CD4-positive, alpha-beta T cell treated with Interleukin-1 beta for 1 hour (primary cell): ENCODE results near the gene GIT1.

Source experiments
- DNase-seq, 2 donors: peaks; one replicate each; pipeline ENCODE4 v3.0.0-alpha.2; 2020 to 2022

GIT1 gene

DNA sequence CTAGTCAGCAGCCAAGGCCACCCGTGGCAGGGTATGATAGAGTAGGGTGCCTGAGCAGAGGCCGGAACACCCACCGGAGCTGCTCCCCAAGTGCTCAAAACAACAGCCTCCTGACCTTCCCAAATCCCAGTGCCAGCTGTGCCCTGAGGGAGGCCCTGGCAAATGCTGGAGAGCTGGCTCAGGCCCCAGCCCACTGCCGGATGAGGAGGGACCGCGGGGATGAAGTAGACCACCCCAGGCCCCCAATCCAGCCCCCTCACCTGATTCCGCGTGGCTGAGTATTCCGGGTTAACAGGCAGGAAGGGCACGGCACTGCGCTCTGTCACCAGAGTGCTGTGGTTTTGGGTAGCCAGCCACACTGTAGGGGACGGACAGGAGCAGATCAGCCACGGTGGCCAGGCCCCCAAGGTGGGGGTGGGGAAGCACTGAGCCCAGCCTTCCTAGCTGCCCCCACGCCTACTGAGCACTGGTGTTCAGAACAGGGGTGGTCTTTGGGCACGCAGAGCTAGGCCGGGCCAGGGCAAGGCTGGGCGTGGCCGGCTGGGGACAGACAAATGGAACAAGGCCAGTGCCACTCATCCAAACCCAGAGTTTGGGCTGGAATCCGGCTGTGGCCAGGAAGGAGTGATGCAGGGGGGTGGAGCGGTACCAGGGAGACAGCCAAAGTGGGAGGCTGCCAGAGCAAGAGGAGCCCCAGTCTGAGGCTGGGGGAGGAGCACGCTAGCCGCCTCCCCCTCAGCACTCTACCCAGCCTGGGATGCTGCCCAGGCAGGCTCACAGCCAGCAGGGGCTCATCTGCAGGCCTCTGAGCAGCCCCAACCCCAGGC lies 11.8 kb downstream of the GIT1 start:
- no peak for DNase-seq

DNA sequence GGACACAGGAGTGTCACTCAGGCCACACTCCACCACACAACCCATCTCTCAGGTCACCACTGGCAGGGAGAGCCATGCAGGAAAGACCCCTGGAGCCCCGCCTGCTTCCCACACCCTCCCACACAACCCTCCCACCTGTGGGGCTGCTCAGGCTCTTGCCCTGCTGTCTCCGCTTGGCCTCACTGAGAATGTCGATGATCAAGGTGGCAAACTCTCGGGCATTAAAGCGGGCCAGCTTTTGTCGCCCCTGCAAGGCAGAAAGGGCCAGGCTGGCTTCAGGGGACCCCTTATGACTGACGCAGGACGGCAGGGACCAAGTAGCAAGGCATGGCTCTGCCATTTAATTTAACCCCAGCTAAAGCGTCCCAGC lies 12.5 kb downstream of the GIT1 start:
- no peak for DNase-seq

DNA sequence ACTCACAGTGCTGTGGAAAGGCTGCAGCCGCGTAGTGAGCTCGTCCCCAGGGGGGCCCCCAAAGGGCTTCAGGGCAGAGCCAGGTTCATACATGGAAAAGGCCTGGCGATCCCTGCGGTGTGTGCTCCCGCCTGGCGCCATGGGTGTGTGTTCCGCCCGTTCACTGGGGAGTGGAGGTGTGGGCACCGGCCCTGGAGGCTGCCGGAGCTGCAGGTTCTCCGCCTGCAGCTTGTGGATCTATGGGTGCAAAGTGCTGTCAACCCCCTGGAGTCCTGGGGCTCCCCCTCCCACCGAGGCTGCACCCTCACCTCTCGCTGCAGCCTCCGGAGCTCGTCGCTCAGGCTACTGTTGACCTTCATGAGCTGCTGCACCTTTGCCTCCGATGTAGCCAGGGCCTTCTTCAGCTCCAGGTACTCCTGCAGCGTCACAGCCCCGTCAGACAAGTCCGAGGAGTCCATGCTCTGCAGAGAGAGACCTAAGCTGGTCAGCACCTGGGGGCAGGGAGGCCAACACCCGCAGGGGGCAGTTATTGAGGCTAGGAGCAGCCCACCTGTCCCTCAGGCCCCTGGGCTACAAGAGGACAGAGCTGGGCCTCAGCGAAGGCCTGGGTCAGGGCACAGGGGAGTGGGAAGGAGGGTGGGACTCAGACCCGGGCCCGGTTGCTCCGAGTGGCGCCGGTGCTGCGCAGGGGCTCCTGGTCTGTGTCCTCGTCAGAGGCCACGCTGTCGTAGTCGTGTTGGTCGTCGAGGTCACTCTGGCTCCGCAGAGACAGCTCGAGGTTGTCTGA lies 13.0 kb downstream of the GIT1 start:
- no peak for DNase-seq

DNA sequence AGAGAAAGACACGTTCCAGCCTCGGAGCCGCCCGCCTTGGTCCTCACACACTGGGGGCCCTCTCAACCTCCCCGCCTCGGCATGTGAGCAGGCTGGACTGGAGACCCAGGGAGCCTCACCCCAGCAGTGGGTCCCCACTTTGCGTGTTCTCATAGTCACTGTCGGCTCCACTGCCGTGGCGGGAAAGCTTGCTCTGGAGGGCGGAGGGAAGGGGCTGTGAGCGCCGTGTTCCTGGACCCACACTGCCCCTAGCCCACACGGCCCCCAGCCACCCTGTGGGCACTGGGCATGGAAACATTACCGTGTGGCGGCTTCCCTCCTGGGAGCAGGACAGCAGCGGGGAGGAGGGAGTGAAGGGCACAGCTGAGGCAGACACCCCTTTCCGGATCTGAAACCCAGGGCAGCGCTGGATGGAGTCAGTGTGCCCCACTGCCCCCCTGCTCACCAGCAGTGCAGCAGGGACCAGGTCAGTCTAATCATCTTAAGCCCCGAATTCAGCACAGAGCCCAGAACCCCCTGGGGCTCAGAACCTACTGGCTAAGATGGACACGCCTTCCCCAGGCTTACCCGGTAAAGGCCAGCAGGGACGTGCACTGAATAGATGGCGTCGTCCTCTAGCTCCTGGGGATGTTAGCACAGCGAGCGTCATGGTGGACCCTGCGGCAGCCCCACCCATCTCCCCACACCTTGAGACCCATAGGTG lies 13.8 kb downstream of the GIT1 start:
- DNase-seq: no peak

DNA sequence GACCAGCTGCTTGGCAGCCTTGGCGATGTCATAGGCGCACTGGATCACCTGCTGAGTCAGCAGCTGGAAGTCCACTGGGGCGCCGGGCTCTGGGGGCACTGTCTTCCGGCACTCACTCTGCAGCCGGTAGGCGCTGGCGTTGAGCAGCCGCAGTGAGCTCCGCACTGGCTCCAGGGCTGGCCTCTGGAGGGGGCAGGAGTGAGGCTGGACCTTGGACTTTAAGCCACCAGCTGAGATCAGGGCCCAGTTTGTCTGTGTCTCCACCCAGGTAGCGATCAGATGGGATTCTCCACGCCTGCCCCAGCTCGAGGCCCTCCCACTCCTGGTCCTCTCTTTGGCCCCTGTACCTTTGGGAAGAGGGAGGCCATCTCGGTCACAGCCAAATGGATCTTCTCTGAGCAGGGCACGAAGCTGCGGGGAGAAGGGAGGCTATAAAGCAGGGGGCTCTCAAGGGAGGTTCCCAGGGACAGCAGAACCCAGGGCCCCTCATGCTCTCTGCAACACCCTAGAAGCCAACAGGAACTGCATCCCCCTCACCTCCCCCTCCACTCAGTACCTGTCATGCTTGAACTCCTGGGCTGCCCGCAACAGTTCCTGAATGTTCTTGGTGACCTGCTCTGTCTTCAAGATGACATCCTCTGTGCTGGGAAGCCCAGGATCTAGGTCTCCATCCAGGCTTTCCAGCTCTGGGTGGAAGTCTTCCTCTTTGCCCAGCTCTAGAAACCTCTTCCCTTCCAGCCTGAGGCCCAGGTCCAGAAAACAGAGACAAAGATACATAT lies 14.5 kb downstream of the GIT1 start:
- DNase-seq: no peak

DNA sequence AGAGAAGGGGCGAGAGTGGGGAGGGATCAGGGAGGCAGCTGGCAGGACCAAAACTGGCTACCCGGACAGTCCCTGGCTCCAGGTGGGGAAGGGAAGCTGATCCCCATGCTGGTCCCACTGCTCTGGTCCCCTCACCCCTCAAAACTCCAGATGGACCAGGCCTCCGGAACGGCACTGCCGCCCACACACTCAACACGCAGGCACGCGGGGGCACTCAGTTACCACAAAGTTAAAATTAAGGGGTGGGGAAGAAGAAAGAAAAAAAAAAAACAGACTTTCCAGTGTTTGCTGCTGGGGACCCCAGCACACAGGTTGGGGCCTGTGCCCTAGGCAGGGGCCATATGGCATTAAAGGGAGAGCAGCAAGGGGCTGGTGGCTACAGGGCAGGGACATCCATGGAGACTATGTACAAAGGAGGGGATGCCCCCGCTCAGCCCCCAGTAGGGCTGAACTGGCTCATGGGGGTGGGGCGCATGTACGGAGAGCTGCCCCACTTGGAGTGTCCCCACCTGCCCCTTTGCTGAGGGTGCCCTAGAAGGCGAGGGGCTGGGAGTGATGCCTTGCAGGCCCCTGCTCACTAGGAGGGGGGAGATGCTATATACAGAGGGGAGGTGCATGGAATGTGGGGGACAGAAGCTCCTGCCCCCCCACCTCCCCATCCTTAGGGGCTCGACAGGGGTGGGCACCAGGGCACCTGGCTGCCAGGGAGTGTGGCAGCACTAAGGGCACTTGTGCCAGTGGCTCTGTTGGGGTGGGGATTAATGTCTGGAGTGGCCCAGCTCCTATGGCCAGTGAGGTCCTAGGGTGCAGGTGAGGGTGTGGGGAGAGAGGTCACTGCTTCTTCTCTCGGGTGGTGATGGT lies 15.3 kb downstream of the GIT1 start:
- DNase-seq: no peak

DNA sequence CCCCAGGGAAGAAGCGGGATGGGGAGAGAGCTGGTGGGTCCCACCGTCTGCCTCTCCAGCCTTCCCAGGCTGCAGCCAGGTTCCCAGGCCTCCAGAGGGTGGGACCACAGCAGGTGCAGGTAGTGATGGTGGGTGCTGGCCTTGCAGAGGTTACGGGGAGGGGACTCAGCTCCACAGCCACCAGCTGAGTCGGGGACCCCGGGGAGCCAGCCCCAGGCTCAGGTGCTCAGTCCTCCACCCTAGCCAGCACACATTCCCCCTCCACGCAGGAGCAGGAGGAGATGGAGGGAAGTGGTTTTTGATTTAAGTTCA lies 15.9 kb downstream of the GIT1 start:
- DNase-seq: no peak

DNA sequence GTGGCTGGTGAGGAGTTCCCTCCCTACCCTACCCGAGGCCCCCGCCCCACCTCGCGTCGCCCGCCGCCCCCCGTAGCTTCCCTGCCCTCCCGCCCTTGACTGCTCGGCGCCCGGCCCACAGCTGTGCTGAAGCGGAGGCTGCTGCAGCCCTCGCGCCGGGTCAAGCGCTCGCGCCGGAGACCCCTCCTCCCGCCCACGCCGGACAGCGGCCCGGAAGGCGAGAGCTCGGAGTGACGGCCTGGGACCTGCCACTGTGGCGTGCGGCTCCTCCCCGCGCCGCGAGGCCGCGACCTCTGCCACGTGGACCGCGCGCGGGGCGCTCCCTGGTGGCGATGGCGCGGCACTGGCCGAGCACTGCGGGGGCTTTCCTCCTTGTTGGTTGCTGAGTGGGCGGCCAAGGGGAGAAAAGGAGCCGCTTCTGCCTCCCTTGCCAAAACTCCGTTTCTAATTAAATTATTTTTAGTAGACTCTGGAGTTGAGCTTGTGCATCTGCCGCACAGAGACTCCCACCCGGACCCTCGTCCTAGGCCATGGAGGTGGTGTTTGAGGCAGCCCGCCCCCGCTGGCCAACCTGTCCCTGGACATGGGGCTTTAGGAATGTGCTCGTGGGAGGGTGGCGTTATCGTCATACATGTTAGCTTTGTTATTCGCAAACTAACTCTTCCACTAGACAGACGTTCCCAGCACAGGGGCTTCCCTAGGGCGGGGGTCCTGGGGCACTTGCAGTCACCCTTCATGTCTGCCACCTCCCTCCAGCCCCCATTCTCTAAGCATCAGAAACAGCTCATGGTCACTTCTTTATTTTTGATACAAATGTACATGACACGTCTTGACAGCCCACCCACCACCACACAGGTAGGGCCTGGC lies 16.5 kb downstream of the GIT1 start:
- peak; percentile 54 to 67 for DNase-seq

DNA sequence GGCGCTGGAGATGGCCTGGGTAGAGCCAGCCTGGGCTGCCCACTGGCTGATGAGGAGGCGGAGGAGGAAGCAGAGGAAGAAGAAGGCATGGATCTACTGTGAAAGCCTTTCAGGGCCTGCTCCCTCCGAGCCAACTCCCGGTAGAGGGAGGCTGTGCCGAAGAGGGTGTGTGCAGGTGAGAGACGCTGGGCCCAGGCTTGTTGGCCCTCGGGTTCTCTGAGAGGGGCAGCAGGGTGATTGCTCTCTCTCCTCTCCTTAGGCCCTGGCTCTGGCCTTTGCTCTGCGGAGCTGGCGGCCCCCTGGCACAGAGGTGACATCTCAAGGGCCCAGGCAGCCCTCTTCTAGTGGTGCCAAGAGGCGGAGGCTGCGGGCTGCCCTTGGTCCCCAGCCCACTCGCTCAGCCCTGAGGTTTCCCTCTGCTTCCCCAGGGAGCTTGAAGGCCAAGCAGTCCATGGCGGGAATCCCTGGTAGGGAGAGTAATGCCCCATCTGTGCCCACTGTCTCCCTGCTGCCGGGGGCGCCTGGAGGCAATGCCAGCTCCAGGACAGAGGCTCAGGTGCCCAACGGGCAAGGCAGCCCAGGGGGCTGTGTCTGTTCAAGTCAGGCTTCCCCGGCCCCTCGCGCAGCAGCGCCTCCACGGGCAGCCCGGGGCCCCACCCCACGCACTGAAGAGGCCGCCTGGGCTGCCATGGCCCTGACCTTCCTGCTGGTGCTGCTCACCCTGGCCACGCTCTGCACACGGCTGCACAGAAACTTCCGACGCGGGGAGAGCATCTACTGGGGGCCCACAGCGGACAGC lies 17.4 kb downstream of the GIT1 start:
- DNase-seq: no peak

DNA sequence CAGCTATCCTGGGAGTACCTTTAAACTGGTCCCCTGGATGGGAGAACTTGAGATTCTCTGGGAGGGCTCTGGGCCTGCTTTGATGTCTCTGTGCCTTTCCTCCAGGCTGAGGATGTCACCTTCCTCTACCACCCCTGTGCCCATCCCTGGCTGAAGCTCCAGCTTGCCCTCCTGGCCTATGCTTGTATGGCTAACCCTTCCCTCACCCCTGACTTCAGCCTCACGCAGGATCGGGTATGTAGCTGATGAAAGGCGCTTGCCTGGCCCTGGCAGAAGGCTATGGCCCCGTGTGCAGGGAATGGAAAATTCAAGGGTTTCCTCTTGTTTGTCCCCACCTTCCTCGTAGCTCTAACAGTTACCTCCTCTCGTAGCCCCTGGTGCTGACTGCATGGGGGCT lies 18.0 kb downstream of the GIT1 start:
- no peak for DNase-seq

DNA sequence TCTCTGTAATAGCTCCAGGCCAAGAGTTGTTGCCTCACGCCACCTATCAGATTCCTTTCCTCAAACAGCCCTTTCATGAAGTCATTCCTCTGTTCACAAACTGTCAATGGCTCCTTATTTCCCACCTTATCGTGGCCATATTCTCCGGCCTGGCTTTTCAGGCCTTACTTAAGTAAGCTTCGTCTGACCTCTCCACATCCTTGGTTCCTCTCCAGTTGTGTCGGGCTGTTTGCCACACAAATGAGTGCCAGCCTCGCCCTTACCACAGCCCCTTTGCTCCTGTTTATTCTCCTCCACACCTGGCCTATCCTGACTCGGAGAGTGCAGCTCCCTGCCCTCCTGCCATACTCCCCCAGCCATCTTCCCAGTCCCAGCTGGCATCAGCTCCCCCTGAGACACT lies 18.9 kb downstream of the GIT1 start:
- no peak for DNase-seq

DNA sequence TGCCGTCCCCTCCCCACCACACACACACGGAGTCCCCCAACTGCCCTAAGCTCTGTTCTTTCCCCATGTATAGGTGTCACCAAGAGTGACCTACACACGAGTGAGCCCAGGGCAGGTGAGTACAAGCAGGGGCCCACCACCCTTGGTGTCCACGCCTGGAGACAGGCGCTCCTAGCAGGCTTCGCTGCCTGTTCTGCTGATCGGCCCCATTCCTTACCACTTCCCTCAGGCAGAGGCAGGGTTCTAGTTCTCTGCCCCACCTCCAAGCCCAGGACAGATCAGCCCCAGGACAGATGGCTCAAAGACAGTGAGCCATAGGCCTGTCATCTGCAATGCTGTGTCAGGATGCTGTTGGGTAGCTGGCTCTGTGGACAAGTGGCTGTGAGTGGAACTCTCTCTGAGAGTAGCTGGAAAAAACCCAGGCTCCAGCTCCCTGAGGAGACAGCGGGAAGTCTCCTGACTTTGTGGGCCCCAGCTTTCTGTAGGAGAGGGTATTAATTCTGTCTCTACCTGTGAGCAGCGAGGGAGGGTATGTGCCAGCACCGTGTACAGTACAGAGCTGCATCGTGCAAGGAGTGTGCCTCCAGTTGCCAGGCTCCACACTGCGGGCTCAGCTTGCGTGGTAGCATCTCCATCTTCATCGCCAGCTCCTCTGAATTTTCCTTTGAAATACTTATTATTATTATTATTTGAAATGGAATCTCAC lies 20.1 kb downstream of the GIT1 start:
- no peak for DNase-seq

DNA sequence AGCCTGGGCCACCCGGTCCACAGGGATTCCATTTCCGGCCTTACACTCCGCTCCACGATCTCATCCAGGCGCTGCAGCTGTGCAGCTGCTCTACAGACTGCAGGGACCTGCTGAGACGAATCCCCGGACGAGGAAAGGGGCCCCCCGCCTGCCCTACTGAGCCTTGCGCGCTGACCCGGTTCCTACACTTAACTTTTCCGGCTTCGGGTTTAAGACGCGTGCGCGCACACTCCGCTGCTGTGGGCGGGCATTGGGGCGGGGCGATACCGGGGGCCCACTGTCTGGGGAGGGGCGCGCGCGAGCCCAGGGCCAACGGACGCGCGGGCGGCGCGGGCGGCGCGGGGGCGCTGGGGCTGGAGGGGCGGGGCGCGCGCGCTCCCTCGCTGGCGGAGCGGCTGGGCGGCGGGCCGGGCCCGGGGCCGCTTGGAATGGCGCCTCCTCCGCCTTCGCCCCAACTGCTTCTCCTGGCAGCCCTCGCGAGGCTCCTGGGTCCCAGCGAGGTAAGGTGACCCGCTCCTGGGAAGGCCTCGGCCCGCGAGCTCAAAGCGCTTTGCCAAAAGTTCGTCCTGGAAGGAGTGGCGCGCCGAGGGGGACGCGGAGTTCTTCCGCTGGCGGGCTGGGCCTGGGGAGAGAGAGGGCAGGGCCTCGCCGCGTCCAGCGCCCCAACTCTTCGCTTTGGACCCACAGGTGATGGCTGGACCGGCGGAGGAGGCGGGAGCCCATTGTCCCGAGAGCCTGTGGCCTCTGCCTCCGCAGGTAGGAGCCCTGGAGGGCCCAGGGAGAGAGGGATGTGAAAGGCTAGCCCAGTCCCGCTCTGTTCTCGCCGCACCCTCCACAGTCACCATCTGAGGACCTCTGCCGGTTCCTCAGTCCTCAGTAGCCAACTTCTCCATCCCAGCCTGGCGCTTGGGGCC lies 20.9 kb downstream of the GIT1 start, which contains the start of gene TP53I13:
TSS of gene TP53I13 (plus strand) at position 371 of the 914 bp plus-strand sequence. CDS start at position 429, 58 bp downstream.
- DNase-seq: peak; percentile 88 to 93

DNA sequence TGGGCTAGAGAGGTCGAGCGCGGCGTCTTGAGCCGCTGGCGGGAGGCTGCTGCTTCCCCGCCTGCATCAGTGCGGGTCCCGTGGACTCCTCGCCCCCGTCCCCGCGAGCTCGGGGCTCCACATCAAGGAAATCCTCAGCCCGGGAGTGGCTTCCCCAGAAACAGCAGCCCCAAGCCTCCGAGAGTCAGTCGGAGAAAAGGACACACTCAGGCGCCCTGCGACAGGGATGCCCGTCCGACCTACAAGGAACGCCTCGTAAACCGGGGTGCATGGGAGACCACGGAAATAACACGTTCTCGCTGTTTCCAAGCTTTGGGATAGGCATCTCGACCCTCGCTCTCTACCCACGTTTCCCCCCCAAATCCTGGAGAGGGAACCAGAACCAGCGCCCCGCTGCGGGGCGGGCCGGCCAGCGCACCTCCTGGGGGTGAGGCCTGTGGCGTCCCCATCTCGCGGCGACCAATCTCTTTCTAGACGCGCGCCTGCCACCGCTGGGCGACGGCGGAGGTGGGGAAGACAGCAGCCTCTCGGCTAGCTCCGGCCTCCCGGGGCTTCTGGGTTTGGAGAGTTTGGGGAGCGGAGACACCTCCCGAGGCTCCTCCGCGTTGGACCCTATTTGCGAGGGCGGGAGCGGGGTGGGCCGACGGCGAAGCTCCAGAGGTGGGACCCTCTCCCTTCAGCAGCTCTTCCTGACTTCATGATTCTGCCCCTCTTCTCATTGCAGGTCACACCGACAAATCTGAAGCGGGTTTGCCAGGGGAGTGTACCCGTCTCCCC lies 21.7 kb downstream of the GIT1 start:
- DNase-seq: peak; percentile 78 to 80

DNA sequence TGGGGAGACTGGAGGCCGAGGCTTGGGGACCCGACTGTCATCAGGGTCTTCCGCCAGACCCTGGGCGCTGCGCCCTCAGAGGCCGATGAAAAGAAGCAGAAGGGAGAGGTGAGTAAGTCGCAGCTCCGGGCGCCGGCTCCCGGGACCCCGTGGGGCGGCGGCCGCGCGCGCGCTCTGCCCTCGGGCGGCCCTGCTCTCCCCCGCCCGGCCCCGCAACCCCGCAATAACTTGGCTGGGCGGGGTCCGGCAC lies 22.2 kb downstream of the GIT1 start:
- no peak for DNase-seq

DNA sequence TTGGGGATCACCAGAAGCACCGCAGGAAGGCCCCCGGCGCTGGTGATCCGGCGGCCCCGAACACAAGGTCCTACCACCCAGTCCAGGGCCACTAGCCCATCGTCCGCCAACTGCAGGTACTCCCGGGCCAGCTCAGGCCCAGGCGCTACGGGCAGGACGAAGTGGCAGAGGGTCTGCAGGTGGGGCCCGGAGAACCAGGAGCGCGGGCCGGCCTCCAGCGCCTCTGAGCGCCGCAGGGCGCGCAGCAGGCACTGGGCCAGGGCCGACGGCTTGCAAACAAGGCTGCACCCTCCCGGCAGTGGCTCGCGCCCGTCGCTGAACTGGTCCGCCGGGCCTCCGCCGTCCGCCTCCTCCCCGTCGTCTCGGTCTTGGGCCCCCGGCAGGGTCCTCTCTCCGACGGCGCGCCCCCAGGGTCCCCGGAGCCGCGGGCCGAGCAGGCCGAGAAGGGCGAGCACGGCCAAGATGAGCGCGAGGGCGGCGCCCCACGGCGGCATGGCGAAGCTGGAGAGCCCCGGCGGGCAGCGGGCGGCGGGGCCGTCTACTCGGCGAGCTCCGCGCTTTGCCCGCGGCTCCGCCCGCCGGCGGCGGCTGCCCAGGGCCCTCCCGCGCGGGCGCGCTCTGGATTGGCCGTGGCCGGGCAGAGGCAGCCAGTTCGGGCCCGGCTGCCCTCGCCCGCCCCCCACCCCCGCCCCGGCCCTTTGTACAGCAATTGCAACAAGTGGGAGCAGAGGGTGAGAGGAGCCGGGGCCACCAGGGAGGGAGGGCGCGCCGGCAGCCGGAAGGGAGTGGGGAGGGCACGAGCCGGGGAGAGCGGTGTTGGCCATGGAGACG lies 22.8 kb downstream of the GIT1 start, which contains the start of gene ABHD15:
TSS of gene ABHD15 (minus strand) at position 565 of the 831 bp plus-strand sequence. CDS start at position 494, 71 bp downstream.
- DNase-seq: peak; percentile 56 to 57
